PC-9 (cell line): ENCODE data around the gene ITK. TPM values are rescaled to one million over a fixed set of nuclear protein-coding genes. Genes with fewer than 3 reads are reported as not detected.

ENCODE experiments used
- BruUV-seq: library from RNA; stranded (reverse); fragments of 400-500 nt; replicated peaks from 2 replicates; lab custom pipeline; 2021; lab: Mats Ljungman, UMichigan
- CTCF ChIA-PET: fragments of 300-600 bp; sonication (Branson Sonifier 250); formaldehyde crosslinking; loops from one replicate; lab custom pipeline; 2022; ENCODE audit warnings: antibody characterized with exemption; lab: Charles Lee
- POLR2A ChIA-PET: fragments of 300-600 bp; sonication (Branson Sonifier 250); formaldehyde crosslinking; loops from one replicate; lab custom pipeline; 2022; ENCODE audit warnings: antibody characterized with exemption; ENCODE audit not compliant: unreplicated experiment; lab: Charles Lee
- DNase-seq, 2 experiments: peaks; one replicate each; pipeline versions ENCODE4 v3.0.0 to v3.0.0-alpha.2; 2015 to 2022; ENCODE audit warnings: mixed read lengths in 1 of 2
- H2AFZ ChIP-seq: fragments of 200-600 bp; sonication (generic); 2 replicates; pipeline ENCODE4 v1.8.1; 2017; ENCODE audit warnings: antibody characterized with exemption
- H3F3A ChIP-seq: fragments of 200-600 bp; sonication (generic); 2 replicates; pipeline ENCODE4 v1.8.1; 2017; ENCODE audit warnings: antibody characterized with exemption, mild to moderate bottlenecking, low read depth; ENCODE audit not compliant: insufficient read depth
- H3K27ac ChIP-seq: fragments of 200-600 bp; sonication (generic); 2 replicates; pipeline ENCODE4 v1.6.1; 2016; ENCODE audit warnings: mixed run types
- H3K27me3 ChIP-seq: fragments of 200-600 bp; sonication (generic); 2 replicates; pipeline ENCODE4 v1.6.1; 2016; ENCODE audit warnings: low read depth, mixed run types; ENCODE audit not compliant: insufficient read depth
- H3K36me3 ChIP-seq: fragments of 200-600 bp; sonication (generic); 2 replicates; pipeline ENCODE4 v1.6.1; 2016; ENCODE audit warnings: low read depth, mixed run types
- H3K4me1 ChIP-seq: fragments of 200-600 bp; sonication (generic); replicated peaks from 2 replicates; pipeline ENCODE4 v1.6.1; 2016; ENCODE audit warnings: mixed run types; ENCODE audit not compliant: insufficient read depth
- H3K4me2 ChIP-seq: fragments of 200-600 bp; sonication (generic); 2 replicates; pipeline ENCODE4 v1.6.1; 2017; ENCODE audit warnings: mixed run types
- H3K4me3 ChIP-seq: fragments of 200-600 bp; sonication (generic); 2 replicates; pipeline ENCODE4 v1.6.1; 2016; ENCODE audit warnings: mixed run types
- H3K79me2 ChIP-seq: fragments of 200-600 bp; sonication (generic); 2 replicates; pipeline ENCODE4 v1.6.1; 2017; ENCODE audit warnings: low read depth, mixed run types
- H3K9me2 ChIP-seq: fragments of 200-600 bp; sonication (generic); 2 replicates; pipeline ENCODE4 v1.8.1; 2017; ENCODE audit warnings: mild to moderate bottlenecking; ENCODE audit not compliant: insufficient read depth
- H3K9me3 ChIP-seq: fragments of 200-600 bp; sonication (generic); 2 replicates; pipeline ENCODE4 v1.8.1; 2016; ENCODE audit warnings: low read depth; ENCODE audit not compliant: insufficient read depth
- H4K20me1 ChIP-seq: fragments of 200-600 bp; sonication (generic); 2 replicates; pipeline ENCODE4 v1.8.1; 2017; ENCODE audit not compliant: insufficient read depth
- CTCF ChIP-seq: fragments of 200-600 bp; sonication (generic); conservative IDR thresholded peaks from 2 replicates; pipeline ENCODE4 v1.6.1; 2017; ENCODE audit warnings: mixed run types, antibody characterized with exemption, mild to moderate bottlenecking, moderate library complexity
- EZH2 ChIP-seq: fragments of 200-600 bp; sonication (generic); IDR thresholded peaks from 2 replicates; pipeline ENCODE4 v1.8.0; 2017; ENCODE audit warnings: antibody characterized with exemption, low read depth
- intact Hi-C: fragments of 100-400 bp; cut with micrococcal nuclease; formaldehyde crosslinking; loops from one replicate; pipeline ENCODE4 v1.10.0; 2022; ENCODE audit not compliant: unreplicated experiment
- total RNA-seq: library from RNA; stranded (reverse); gene quantifications from 2 replicates; pipeline ENCODE4 v1.2.3, GENCODE V29; 2021

ITK gene
- total RNA-seq, 1 experiment from 2014 or later: not detected

GRCh38 chr5:157197086-157197485 is 16.4 kb downstream of the ITK start:
- no peak for TF ChIP-seq CTCF
- no peak for TF ChIP-seq EZH2
- no peak overlapping the region for H2AFZ ChIP-seq
- H3K9me3 ChIP-seq: no peaks in the 10 kb centered on the region
- no peaks in the 10 kb centered on the region for H3K36me3 ChIP-seq
- intact Hi-C loops: no loop called here
- peaks cover 55% of the 10 kb centered on the region; the same call in 1 of the 2 replicates for H3K27me3 ChIP-seq
- ChIA-PET POLR2A (no interaction called here), CTCF (no interaction called here)
- no peak for DNase-seq
- no peaks in the 10 kb centered on the region for H3K9me2 ChIP-seq
- no peaks in the 10 kb centered on the region for H3K79me2 ChIP-seq
- no peak overlapping the region for H3K27ac ChIP-seq
- H3K4me2 ChIP-seq: no peak overlapping the region
- H3K4me1 ChIP-seq: no peaks in the 10 kb centered on the region
- BruUV-seq: no TSS peak
- no peaks in the 10 kb centered on the region for H3F3A ChIP-seq
- H3K4me3 ChIP-seq: no peak overlapping the region
- H4K20me1 ChIP-seq: no peaks in the 10 kb centered on the region

- no peak for DNase-seq
- H3K36me3 ChIP-seq: no peaks in the 10 kb centered on the region
- POLR2A ChIA-PET: no interaction called here
These were observed 17.8 kb downstream of the ITK start for GRCh38 chr5:157198277-157198986.

GRCh38 chr5:157201857-157202256 is 21.2 kb downstream of the ITK start:
- no peak for TF ChIP-seq EZH2
- TF ChIP-seq CTCF: no peak
- no TSS peak for BruUV-seq
- no peak overlapping the region for H3K27ac ChIP-seq
- intact Hi-C loops: no loop called here
- no peaks in the 10 kb centered on the region for H3K36me3 ChIP-seq
- no peak for DNase-seq
- peaks cover 25% of the 10 kb centered on the region; the same call in 1 of the 2 replicates for H3K27me3 ChIP-seq
- CTCF ChIA-PET: no interaction called here
- H3K4me1 ChIP-seq: no peaks in the 10 kb centered on the region
- H3K4me2 ChIP-seq: no peak overlapping the region
- no peaks in the 10 kb centered on the region for H3F3A ChIP-seq
- POLR2A ChIA-PET: no interaction called here
- no peak overlapping the region for H3K4me3 ChIP-seq
- H3K9me3 ChIP-seq: no peaks in the 10 kb centered on the region
- no peaks in the 10 kb centered on the region for H3K9me2 ChIP-seq
- no peaks in the 10 kb centered on the region for H4K20me1 ChIP-seq
- no peak overlapping the region for H2AFZ ChIP-seq
- no peaks in the 10 kb centered on the region for H3K79me2 ChIP-seq

More at GRCh38 chr5:157198277-157198986, 17.8 kb downstream of the ITK start:
- no peaks in the 10 kb centered on the region for H3F3A ChIP-seq
- no peak overlapping the region for H3K27ac ChIP-seq
- TF ChIP-seq CTCF: no peak
- no peak for TF ChIP-seq EZH2
- H3K9me2 ChIP-seq: no peaks in the 10 kb centered on the region
- no peak overlapping the region for H2AFZ ChIP-seq
- H3K79me2 ChIP-seq: no peaks in the 10 kb centered on the region
- intact Hi-C loops: no loop called here
- H3K4me3 ChIP-seq: no peak overlapping the region
- H4K20me1 ChIP-seq: no peaks in the 10 kb centered on the region
- H3K4me1 ChIP-seq: no peaks in the 10 kb centered on the region
- peaks cover 47% of the 10 kb centered on the region; the same call in 1 of the 2 replicates for H3K27me3 ChIP-seq
- H3K4me2 ChIP-seq: no peak overlapping the region
- CTCF ChIA-PET: no interaction called here
- BruUV-seq: no TSS peak
- no peaks in the 10 kb centered on the region for H3K9me3 ChIP-seq
